ENCODE results near the gene ATXN2.

Gene ATXN2

DNA sequence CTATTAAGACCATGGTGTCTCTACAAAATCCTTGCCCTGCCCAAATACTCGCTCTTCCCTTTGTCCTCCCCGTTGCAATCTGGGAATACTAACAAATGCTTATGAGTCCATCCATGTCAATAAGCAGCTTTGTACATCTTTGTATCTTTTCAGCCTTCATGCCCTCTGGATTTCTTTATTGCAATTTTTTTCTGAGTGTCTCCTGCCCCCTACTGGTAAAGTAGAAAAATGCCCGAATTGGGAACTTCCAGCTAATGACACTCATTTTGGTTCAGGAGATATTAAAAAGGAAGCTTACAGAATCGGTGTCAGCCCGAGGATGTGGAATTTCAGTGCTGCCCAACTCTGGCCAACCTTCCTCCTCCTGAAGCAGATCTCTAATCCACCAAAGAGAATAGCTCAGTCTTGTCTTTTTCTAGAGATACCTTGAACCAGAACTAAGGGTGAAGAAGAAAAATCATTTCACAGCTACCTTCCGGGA is 147.4 kb downstream of the ATXN2 start:
- no peaks in the 10 kb centered on the region for H3K27me3 Mint-ChIP-seq (ENCODE audit: low read depth)
- H3K9me3 Mint-ChIP-seq: no peaks in the 10 kb centered on the region
- no peak overlapping the region for H3K27ac Mint-ChIP-seq
- H3K4me3 Mint-ChIP-seq: no peak overlapping the region
- peaks cover 43% of the 10 kb centered on the region for H3K4me1 Mint-ChIP-seq (ENCODE audit: low read depth)
- peaks cover 68% of the 10 kb centered on the region for H3K36me3 Mint-ChIP-seq (ENCODE audit: low read depth)
- DNase-seq (ENCODE audit: low spot score): no peak

DNA sequence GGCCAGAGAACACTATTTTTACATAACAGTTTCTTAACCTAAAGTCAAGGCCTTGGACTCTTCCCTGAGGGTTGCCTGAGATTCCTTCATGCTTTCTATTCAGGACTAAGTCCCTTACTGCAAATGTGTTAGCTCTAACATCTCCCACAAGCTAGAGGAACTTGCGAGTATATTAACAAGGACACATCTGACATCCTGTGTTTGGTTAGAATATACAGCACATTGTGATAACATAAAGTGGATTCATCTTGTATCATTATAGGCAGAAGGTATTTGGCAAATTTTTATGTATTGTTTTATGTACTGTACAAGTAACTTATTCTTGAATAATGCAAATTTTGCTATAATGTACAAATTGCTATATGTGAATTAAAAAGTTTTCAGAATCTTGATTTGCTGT is 147.9 kb downstream of the ATXN2 start:
- Mint-ChIP-seq H3K9me3 (no peaks in the 10 kb centered on the region), H3K36me3 (ENCODE audit: low read depth) (peaks cover 69% of the 10 kb centered on the region), H3K4me1 (ENCODE audit: low read depth) (peaks cover 45% of the 10 kb centered on the region), H3K27ac (no peak overlapping the region), H3K4me3 (peak overlapping the region; percentile 21), H3K27me3 (ENCODE audit: low read depth) (no peaks in the 10 kb centered on the region)
- no peak for DNase-seq (ENCODE audit: low spot score)

DNA sequence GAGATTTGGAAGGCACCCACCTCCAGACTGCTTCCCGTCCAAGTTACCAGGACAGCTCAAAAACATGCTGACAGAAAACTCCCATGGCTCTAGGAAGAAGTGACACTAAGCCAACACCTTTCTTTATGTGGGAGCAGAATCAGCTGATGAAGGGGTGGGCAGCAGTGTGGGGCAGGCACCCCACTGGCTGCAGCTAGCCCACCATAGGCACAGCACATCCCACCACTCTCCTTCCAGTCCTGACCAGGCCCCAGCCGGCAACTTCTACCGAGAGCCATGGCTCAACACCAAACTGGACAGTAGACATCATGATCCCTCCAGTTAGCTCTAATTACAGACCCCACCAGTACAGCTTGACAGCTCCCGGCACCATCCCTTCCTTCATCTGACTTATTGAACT is 148.4 kb downstream of the ATXN2 start:
- no peaks in the 10 kb centered on the region for H3K9me3 Mint-ChIP-seq
- H3K36me3 Mint-ChIP-seq (ENCODE audit: low read depth): peaks cover 67% of the 10 kb centered on the region
- peaks cover 48% of the 10 kb centered on the region for H3K4me1 Mint-ChIP-seq (ENCODE audit: low read depth)
- H3K27me3 Mint-ChIP-seq (ENCODE audit: low read depth): no peaks in the 10 kb centered on the region
- peak overlapping the region; percentile 21 for H3K4me3 Mint-ChIP-seq
- H3K27ac Mint-ChIP-seq: peak overlapping the region; percentile 58
- DNase-seq (ENCODE audit: low spot score): no peak

DNA sequence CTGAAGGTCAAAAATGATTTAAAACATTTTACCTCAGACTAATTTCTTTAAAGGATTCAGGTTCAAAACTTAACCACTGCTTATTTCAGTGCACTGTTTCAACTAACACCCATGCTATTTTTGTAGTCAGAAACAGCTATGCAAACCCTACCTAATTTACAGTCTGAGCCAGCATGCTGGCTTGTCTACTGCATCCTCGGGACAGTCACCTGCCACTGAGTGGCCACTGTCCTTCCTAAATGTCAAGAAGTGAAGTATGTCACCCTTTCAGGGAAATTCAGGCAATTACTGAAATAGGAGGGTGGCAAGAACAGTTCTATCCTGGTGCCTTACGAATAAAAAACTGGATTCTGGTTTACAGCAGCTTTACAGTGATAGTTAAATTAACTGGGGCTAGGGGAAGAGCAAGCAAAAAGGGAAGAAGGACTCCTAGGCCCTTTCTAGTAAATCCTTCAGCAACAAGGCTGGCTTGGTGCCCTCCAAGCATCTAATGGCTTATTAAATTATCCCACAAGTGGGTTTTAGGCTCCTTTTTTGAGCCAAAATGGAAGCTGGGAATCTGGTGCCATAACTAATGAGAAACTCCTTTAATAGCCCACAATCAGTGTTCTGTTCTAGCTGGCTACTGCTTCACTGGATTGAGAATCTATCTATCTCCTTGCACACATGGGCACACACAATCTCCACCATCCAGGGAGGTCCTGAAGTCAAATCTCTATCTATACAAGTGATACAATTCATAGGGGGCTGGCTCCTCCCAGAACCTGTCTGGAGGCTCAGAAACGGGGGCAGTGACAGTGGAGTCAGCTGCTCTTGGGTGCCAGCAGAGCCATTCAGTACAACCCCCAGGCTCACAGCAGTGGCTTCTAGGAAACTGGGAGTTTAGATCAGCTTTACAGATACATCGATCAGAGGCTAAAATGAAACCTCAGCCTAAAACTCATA is 150.0 kb downstream of the ATXN2 start:
- H3K4me3 Mint-ChIP-seq: peak overlapping the region; percentile 41
- no peaks in the 10 kb centered on the region for H3K27me3 Mint-ChIP-seq (ENCODE audit: low read depth)
- no peaks in the 10 kb centered on the region for H3K9me3 Mint-ChIP-seq
- DNase-seq (ENCODE audit: low spot score): peak; percentile 3
- H3K27ac Mint-ChIP-seq: peak overlapping the region; percentile 67
- peaks cover 64% of the 10 kb centered on the region for H3K36me3 Mint-ChIP-seq (ENCODE audit: low read depth)
- H3K4me1 Mint-ChIP-seq (ENCODE audit: low read depth): peaks cover 59% of the 10 kb centered on the region

DNA sequence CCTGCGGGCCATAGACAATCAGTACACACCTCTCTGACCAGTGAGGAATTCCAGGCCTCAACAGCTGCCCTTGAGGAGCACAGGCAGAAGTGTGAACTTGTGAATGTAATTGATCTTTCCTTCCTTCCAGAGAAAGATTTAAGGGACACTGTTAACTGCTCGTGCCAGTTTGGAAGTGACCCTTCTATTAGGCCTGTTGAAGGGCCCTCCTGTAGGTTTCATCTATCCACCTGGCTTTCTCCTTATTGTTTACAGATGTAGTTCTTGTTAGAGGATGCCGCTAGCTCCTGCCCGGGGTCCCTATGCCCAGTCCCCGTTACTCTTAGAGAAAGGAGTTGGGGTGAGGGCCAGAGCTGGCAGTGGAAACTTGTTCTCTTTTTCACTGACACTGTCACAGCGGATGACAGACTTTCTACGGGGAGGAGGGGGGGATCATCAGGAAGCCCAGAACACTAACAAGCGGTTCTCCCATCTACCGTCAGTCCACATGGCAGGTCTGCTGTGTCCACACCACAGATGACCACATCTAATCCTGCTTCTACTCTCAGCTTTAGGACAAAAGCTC is 150.8 kb downstream of the ATXN2 start:
- H3K27me3 Mint-ChIP-seq (ENCODE audit: low read depth): no peaks in the 10 kb centered on the region
- no peak for DNase-seq (ENCODE audit: low spot score)
- no peaks in the 10 kb centered on the region for H3K9me3 Mint-ChIP-seq
- no peak overlapping the region for H3K4me3 Mint-ChIP-seq
- H3K27ac Mint-ChIP-seq: peak overlapping the region; percentile 67
- H3K4me1 Mint-ChIP-seq (ENCODE audit: low read depth): peaks cover 67% of the 10 kb centered on the region
- H3K36me3 Mint-ChIP-seq (ENCODE audit: low read depth): peaks cover 64% of the 10 kb centered on the region

DNA sequence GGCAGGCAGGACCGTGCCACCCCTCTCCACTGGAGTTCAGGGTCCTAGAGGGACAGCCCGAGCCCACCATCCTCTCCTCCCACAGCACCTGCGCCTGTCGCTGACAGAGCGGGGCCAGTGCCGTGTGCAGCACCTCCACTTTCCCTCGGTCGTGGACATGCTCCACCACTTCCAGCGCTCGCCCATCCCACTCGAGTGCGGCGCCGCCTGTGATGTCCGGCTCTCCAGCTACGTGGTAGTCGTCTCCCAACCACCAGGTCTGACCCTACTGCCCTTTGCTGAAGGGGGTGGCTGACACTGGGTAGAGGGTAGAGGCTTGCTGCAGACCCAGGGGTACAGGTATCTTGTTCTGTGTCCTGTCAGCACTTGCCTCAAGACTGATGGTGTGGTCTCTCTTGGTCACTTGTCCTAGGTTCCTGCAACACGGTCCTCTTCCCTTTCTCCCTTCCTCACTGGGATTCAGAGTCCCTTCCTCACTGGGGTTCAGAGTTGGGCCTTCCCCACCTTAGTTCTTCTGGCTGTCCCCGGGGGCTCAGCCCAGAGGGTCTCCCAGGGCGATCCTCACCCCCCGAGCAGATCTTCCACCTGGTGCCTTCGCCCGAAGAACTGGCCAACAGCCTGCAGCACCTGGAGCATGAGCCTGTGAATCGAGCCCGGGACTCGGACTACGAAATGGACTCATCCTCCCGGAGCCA is 151.4 kb downstream of the ATXN2 start:
- Mint-ChIP-seq H3K9me3 (no peaks in the 10 kb centered on the region), H3K4me3 (no peak overlapping the region), H3K4me1 (ENCODE audit: low read depth) (peaks cover 72% of the 10 kb centered on the region), H3K27ac (peak overlapping the region; percentile 38), H3K27me3 (ENCODE audit: low read depth) (no peaks in the 10 kb centered on the region), H3K36me3 (ENCODE audit: low read depth) (peaks cover 66% of the 10 kb centered on the region)
- no peak for DNase-seq (ENCODE audit: low spot score)

DNA sequence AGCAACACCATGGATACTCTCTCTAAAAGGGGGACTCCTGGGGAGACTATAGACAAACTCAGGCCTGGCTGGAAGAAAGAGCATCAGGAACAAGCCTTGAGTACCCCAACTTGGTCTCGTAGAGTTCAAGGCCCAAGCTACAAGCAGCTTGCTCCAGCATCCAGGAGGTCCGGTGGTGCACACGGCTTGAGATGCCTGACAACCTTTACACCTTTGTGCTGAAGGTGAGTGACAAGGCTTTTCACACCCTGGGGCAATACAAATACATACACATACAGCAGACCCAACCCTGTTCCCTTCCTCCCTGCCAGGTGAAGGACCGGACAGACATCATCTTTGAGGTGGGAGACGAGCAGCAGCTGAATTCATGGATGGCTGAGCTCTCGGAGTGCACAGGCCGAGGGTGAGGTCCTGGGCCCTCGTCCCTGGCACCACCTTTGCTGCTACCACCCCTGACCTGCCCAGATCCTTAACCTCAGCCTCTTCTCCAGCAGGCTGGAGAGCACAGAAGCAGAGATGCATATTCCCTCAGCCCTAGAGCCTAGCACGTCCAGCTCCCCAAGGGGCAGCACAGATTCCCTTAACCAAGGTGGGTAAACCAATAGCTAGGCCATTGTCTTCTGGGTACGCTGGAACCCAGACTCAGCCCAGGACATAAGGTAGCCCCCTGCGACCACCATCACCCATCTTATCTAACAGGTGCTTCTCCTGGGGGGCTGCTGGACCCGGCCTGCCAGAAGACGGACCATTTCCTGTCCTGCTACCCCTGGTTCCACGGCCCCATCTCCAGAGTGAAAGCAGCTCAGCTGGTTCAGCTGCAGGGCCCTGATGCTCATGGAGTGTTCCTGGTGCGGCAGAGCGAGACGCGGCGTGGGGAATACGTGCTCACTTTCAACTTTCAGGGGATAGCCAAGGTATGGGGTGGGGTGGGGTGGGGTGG is 152.2 kb downstream of the ATXN2 start:
- peaks cover 70% of the 10 kb centered on the region for H3K36me3 Mint-ChIP-seq (ENCODE audit: low read depth)
- H3K27ac Mint-ChIP-seq: peak overlapping the region; percentile 0

DNA sequence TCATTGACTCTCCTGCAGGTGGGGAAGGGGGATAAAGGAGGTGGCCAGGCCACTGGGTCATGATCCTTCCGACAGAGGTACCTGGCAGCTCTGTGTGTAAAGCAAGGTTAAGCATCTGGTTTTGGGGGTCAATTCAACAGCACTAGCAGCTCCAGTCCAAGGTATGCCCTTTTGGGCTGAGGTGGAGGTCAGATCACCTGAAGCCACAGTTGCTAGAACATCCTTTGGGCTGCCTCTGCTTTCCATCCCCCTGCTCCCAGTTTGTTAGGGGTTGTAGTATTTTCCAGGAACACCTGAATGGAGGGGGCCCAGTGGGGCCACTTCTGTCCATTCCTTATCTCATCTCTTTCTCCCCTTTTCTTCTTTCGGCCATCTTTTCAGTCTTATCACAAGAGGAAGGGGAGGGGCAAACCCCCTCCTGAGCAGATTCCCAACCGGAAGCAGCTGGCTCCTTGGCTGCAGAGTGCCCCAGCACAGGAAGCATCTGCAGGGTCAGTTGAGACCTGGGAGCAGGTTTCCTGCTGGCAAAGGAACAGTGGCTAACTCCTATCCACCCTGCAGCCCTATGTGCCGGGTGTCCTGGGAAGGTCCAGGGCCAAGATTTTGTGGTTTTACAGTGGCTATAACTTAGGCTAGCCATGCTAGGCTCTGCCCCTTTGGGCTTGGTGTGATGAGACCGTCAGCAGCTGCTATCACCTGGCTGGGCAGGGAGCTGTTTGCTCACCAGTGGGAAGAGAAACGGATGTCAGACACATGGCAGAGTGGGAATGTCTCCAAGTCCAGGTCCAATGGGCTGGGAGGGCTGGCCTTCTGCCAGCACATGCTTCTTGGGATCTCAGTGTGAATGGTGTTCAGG is 153.2 kb downstream of the ATXN2 start:
- Mint-ChIP-seq H3K9me3 (no peaks in the 10 kb centered on the region), H3K4me1 (ENCODE audit: low read depth) (peaks cover 78% of the 10 kb centered on the region), H3K27me3 (ENCODE audit: low read depth) (no peaks in the 10 kb centered on the region), H3K36me3 (ENCODE audit: low read depth) (peaks cover 65% of the 10 kb centered on the region), H3K27ac (peak overlapping the region; percentile 82), H3K4me3 (peak overlapping the region; percentile 58)
- no peak for DNase-seq (ENCODE audit: low spot score)

More for the DNA sequence above, 152.2 kb downstream of the ATXN2 start:
- Mint-ChIP-seq H3K4me3 (no peak overlapping the region), H3K9me3 (no peaks in the 10 kb centered on the region), H3K27me3 (ENCODE audit: low read depth) (no peaks in the 10 kb centered on the region), H3K4me1 (ENCODE audit: low read depth) (peaks cover 78% of the 10 kb centered on the region)
- DNase-seq (ENCODE audit: low spot score): no peak

DNA sequence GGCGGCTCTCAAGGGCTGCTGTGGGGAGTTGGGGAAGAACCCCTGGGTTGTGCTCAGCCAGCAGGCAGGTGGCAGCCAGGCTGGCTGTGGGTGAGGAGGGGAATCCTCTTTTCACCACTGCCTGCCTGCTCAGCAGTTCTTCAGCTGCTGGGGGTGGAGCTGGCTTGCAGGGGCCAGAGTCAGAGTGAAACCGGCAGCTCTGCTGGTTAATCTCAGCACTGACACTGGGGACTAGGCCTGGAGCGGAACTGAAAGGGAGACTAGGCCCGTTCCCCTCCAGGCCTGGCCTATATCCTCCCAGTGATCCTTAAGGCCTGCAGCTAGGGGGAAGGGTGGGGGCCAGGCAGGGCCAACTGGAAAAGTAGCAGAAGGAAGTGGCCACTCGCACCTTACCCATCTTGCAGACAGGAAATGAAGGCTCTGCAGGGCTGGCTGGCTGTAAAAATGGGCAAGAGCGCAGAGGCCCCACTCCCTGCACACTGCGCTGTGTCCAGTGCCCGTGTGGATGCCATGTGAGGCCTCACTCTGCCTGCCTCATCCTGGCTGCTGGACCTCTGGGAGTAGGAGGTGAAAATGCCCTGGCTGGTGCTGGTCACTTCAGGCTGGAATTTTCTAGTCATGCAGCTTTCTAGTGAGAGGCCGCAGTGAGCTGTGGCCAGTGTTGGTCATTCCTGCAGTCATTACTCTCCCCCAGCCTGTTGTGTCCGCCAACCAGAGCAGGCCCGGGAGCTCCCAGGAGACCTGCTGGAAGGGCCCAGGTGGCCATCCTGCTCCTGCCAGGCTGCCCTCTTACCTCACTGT is 154.0 kb downstream of the ATXN2 start:
- H3K4me1 Mint-ChIP-seq (ENCODE audit: low read depth): peaks cover 77% of the 10 kb centered on the region
- peak; percentile 90 for DNase-seq (ENCODE audit: low spot score)
- no peaks in the 10 kb centered on the region for H3K9me3 Mint-ChIP-seq
- peak overlapping the region; percentile 91 for H3K27ac Mint-ChIP-seq
- no peaks in the 10 kb centered on the region for H3K27me3 Mint-ChIP-seq (ENCODE audit: low read depth)
- H3K36me3 Mint-ChIP-seq (ENCODE audit: low read depth): peaks cover 65% of the 10 kb centered on the region
- peak overlapping the region; percentile 79 for H3K4me3 Mint-ChIP-seq

DNA sequence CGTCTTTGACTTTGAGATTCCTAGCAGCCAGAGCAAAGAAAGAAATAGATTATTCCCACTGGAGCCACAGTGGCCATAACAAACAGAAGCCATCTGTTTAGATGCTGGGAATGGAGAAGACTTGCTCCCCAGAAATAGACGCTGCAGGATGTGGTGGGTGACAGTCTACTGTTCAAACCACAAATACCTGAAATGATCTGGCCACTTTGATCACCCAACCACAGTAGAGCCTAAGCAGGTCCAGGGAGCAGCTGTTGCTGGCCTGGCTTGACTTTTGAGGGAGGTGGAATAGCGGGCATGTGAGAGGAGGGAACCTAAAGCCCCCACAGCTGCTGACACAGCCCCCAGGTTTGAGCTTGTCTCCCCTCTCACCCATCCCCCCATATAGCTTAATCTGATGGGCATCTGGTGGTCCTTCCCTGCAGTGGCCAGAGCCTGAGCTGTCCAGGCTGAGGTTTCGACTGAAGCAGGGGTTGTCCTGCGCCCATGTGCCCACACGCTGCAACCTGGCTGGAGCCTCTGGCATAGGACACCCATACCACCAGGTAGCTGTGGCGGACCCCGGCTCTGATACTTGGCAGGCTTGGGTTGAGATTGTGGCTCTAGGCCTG is 154.7 kb downstream of the ATXN2 start:
- peak; percentile 56 for DNase-seq (ENCODE audit: low spot score)
- Mint-ChIP-seq H3K27me3 (ENCODE audit: low read depth) (no peaks in the 10 kb centered on the region), H3K4me3 (peak overlapping the region; percentile 79), H3K27ac (peak overlapping the region; percentile 91), H3K36me3 (ENCODE audit: low read depth) (peaks cover 64% of the 10 kb centered on the region), H3K4me1 (ENCODE audit: low read depth) (peaks cover 72% of the 10 kb centered on the region), H3K9me3 (no peaks in the 10 kb centered on the region)

DNA sequence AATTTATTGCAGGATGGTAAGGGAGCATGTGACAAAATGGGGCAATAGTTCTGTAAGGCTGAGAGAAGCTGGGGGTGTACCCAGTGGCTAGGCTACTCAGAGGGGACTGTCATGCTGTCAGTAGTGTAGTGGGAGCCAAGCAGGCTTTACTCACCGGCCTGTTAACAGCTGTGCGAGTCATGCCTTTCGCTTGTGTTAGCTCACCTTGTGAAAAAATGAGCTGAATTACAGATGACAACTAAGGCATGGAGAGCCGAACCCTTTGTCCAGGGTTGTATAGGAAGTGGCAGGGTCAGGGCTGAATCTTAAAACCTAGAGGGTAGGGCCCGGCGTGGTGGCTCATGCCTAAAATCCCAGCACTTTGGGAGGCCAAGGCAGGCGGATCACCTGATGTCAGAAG is 155.5 kb downstream of the ATXN2 start:
- DNase-seq (ENCODE audit: low spot score): peak; percentile 61
- H3K36me3 Mint-ChIP-seq (ENCODE audit: low read depth): peaks cover 61% of the 10 kb centered on the region
- H3K27ac Mint-ChIP-seq: peak overlapping the region; percentile 91
- no peaks in the 10 kb centered on the region for H3K27me3 Mint-ChIP-seq (ENCODE audit: low read depth)
- peak overlapping the region; percentile 79 for H3K4me3 Mint-ChIP-seq
- H3K9me3 Mint-ChIP-seq: no peaks in the 10 kb centered on the region
- peaks cover 66% of the 10 kb centered on the region for H3K4me1 Mint-ChIP-seq (ENCODE audit: low read depth)

All from T-helper 2 cell treated with Interferon-gamma antibody and Interleukin-4, amounts not matched to agents 5 μg/mL and 100 μg/mL, for 36 hours (primary cell).